ENCODE data around the gene RETREG2. TPM values are rescaled to one million over a fixed set of nuclear protein-coding genes. Genes with fewer than 3 reads are reported as not detected.
A peak's percentile ranks its signal among the peaks of the same experiment; 100 is the strongest.
"Not testable (repeated sequence)": the region's sequence is repeated elsewhere in the genome, so short reads cannot be mapped to it uniquely, and the experiment has no call there.

Gene RETREG2
- total RNA-seq, 2 experiments from 2014 or later = 107 to 113 TPM

DNA sequence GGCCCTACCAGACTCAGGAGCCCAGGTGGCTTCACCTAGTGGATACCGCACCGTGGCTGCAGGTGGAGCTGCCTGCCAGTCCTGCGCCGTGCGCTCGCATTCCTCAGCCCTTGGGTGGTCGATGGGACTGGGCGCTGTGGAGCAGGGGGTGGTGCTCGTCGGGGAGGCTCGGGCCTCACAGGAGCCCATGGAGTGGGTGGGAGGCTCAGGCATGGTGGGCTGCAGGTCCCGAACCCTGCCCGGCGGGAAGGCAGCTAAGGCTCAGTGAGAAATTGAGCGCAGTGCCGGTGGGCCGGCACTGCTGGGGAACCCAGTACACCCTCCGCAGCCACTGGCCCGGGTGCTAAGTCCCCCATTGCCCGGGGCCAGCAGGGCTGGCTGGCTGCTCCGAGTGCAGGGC lies 23.3 kb downstream of the RETREG2 start:
- H3K36me3 Mint-ChIP-seq (ENCODE audit: low read depth); H3K4me1 Mint-ChIP-seq; H3K4me3 Mint-ChIP-seq; CTCF ChIA-PET; DNase-seq; H3K27ac Mint-ChIP-seq; H3K9me3 Mint-ChIP-seq: not testable (repeated sequence)
- POLR2A ChIA-PET = interaction anchor here (1.5 kb wide), 1 partner anchor 22 kb away, joined by 4 read pairs; no protein-coding TSS in a partner anchor
- peaks cover 14% of the 10 kb centered on the region for H3K27me3 Mint-ChIP-seq

DNA sequence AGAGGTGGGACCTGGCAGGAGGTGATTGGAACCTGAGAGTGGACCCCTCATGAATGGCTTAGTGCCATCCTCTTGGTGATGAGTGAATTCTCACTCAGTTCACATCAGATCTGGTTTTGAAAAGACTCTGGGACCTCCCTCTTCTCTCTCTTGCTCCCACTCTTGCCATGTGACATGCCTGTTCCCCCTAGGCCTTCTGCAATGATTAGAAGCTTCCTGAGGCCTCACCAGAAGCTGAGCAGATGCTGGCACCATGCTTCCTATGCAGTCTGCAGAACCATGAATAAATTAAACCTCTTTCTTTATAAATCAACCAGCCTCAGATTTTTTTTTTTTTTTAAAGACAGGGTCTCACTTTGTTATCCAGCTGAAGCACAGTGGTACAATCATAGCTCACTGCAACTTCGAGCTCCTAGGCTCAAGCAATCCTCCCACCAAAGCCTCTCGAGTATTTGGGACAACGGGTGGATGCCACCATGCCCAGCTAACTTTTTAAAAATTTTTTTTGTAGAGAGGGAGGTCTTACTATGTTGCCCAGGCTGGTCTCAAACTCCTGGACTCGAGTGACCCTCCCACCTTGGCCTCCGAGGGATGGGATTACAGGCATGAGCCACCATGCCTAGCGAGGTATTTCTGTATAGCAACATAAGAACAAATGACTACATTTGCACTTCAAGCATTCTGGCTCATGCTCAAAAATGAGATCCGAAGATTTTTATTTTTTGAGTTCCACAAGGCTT lies 26.5 kb downstream of the RETREG2 start:
- Mint-ChIP-seq H3K36me3 (ENCODE audit: low read depth) (peaks cover 17% of the 10 kb centered on the region), H3K4me3 (no peak overlapping the region), H3K9me3 (peaks cover 7% of the 10 kb centered on the region), H3K27ac (no peak overlapping the region), H3K4me1 (peaks cover 37% of the 10 kb centered on the region), H3K27me3 (peaks cover 3% of the 10 kb centered on the region)
- POLR2A ChIA-PET = interaction anchor here (0.7 to 1.0 kb wide), 2 partner anchors 22 to 50 kb away, joined by 3 read pairs; partner anchors contain the start of gene TUBA4A
- DNase-seq = no peak
- CTCF ChIA-PET = interaction anchor here (0.7 to 4.1 kb wide), 6 partner anchors 12 to 184 kb away, joined by 3 to 18 read pairs (median 4); no protein-coding TSS in a partner anchor

- DNase-seq = no peak
- ChIA-PET POLR2A (interaction anchor here (1.2 to 5.0 kb wide), 7 partner anchors 10 to 392 kb away, joined by 3 to 160 read pairs (median 17); partner anchors contain the start of genes ABCB6, ANKZF1, ATG9A and CNPPD1), CTCF (interaction anchor here (1.5 to 4.1 kb wide), 5 partner anchors 12 to 90 kb away, joined by 3 to 18 read pairs (median 7); partner anchors contain the start of genes DNAJB2 and NHEJ1)
- Mint-ChIP-seq H3K9me3 (peaks cover 7% of the 10 kb centered on the region), H3K36me3 (ENCODE audit: low read depth) (peaks cover 21% of the 10 kb centered on the region), H3K4me3 (no peak overlapping the region), H3K27me3 (peaks cover 3% of the 10 kb centered on the region), H3K4me1 (peaks cover 42% of the 10 kb centered on the region), H3K27ac (no peak overlapping the region)
Measured at GRCh38 chr2:219205165-219205538, 27.1 kb downstream of the RETREG2 start.

- DNase-seq = no peak
- H3K36me3 Mint-ChIP-seq (ENCODE audit: low read depth) = peaks cover 21% of the 10 kb centered on the region
- H3K4me1 Mint-ChIP-seq = peaks cover 46% of the 10 kb centered on the region
- peak overlapping the region; percentile 79 for H3K4me3 Mint-ChIP-seq
- H3K27ac Mint-ChIP-seq = peak overlapping the region; percentile 87
- CTCF ChIA-PET = interaction anchor here (0.7 to 4.1 kb wide), 18 partner anchors 11 to 324 kb away, joined by 3 to 18 read pairs (median 6); partner anchors contain the start of genes ABCB6, CNPPD1, DNAJB2 and NHEJ1
- no peaks in the 10 kb centered on the region for H3K27me3 Mint-ChIP-seq
- peaks cover 7% of the 10 kb centered on the region for H3K9me3 Mint-ChIP-seq
- POLR2A ChIA-PET = interaction anchor here (0.7 to 5.0 kb wide), 18 partner anchors 9 to 391 kb away, joined by 3 to 160 read pairs (median 8); partner anchors contain the start of genes ABCB6, ANKZF1, ATG9A and CNPPD1
Measured at GRCh38 chr2:219205981-219206327, 27.9 kb downstream of the RETREG2 start.

GRCh38 chr2:219206328-219207133 lies 28.5 kb downstream of the RETREG2 start, which contains the start of gene ZFAND2B:
Gene ZFAND2B (plus strand): TSS chr2:219206782. CDS start chr2:219206988, 206 bp downstream.
- Mint-ChIP-seq H3K4me3 (peak within 1 kb of the TSS; percentile 79), H3K4me1 (peaks cover 52% of the 10 kb centered on the region), H3K36me3 (ENCODE audit: low read depth) (peaks cover 27% of the 10 kb centered on the region), H3K27me3 (no peaks in the 10 kb centered on the region), H3K27ac (peak within 1 kb of the TSS; percentile 88), H3K9me3 (peaks cover 7% of the 10 kb centered on the region)
- peak; percentile 96 for DNase-seq
- ChIA-PET CTCF (interaction anchor here (0.5 to 4.1 kb wide), 19 partner anchors 10 to 547 kb away, joined by 3 to 18 read pairs (median 5); partner anchors contain the start of genes ABCB6, CNPPD1, DNAJB2 and NHEJ1), POLR2A (interaction anchor here (0.7 to 5.0 kb wide), 21 partner anchors 9 to 391 kb away, joined by 3 to 160 read pairs (median 7); partner anchors contain the start of genes ABCB6, ANKZF1, ATG9A and CNPPD1)

- Mint-ChIP-seq H3K9me3 (peaks cover 7% of the 10 kb centered on the region), H3K27me3 (no peaks in the 10 kb centered on the region), H3K4me1 (peaks cover 56% of the 10 kb centered on the region), H3K4me3 (peak overlapping the region; percentile 79), H3K27ac (peak overlapping the region; percentile 88), H3K36me3 (ENCODE audit: low read depth) (peaks cover 31% of the 10 kb centered on the region)
- ChIA-PET POLR2A (interaction anchor here (0.9 to 5.0 kb wide), 14 partner anchors 11 to 87 kb away, joined by 3 to 160 read pairs (median 8); partner anchors contain the start of genes ABCB6, ANKZF1, ATG9A and CNPPD1), CTCF (interaction anchor here (0.5 to 4.1 kb wide), 13 partner anchors 9 to 547 kb away, joined by 3 to 18 read pairs (median 6); partner anchors contain the start of genes ABCB6, CNPPD1 and NHEJ1)
- no peak for DNase-seq
Measured at GRCh38 chr2:219207134-219207883, 29.2 kb downstream of the RETREG2 start.

- Mint-ChIP-seq H3K27me3 (no peaks in the 10 kb centered on the region), H3K36me3 (ENCODE audit: low read depth) (peaks cover 32% of the 10 kb centered on the region), H3K9me3 (peaks cover 7% of the 10 kb centered on the region), H3K4me1 (peaks cover 57% of the 10 kb centered on the region), H3K27ac (peak overlapping the region; percentile 88), H3K4me3 (peak overlapping the region; percentile 79)
- POLR2A ChIA-PET = interaction anchor here (0.9 to 5.0 kb wide), 8 partner anchors 10 to 87 kb away, joined by 3 to 160 read pairs (median 7); partner anchors contain the start of genes ABCB6, ATG9A, CNPPD1 and RETREG2
- DNase-seq = no peak
- CTCF ChIA-PET = interaction anchor here (0.7 to 2.6 kb wide), 7 partner anchors 10 to 87 kb away, joined by 3 to 12 read pairs (median 6); partner anchors contain the start of genes ABCB6, CNPPD1 and NHEJ1
Measured at GRCh38 chr2:219207884-219208740, 30.0 kb downstream of the RETREG2 start.

DNA sequence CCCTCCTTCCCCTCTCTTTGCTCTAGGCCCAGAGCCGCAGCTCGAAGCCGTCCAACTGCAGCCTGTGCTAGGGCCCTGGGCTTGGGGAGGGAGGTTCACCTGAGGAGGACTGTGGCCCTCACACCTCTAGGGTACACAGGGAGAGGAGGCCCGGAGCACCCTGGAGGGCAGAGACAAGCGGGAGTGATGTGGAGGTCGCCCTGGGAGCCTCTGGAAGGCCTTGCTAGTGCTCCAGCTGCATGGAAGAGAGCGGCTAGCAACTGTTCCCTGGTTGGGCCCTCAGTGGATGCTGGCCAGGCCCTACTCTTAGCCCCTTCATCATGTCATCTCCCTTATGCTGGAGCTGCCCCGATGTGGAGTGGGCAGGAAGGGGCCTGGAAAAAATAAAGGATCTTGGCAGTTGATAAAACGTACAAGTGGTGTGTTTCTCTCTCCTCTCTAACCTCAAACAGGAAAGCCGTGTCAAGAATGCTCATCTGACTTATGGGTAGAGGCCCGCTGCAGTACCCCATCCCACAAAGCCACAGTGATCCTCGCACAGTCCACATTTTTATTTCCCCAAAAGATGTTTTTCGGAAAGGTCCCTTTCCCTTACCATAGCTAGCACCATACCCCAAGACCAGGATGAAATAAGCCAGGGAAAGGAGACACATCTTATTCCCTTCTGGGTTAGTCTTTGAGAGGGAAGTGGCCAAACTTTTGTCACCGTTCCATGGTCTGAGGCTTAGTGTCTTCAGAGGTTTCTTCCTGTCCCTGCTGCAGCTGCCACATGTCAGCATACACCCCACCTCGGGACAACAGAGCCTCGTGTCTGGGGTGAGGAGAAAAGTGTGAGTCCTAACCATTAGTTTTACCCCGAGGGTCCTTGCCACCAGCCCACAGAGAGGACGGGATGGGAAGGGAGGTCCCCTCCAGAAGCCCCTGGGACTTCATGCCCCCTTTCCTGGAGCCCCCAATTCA lies 31.4 kb downstream of the RETREG2 start:
- DNase-seq = no peak
- peaks cover 60% of the 10 kb centered on the region for H3K4me1 Mint-ChIP-seq
- H3K9me3 Mint-ChIP-seq = peaks cover 1% of the 10 kb centered on the region
- H3K27me3 Mint-ChIP-seq = no peaks in the 10 kb centered on the region
- H3K4me3 Mint-ChIP-seq = no peak overlapping the region
- ChIA-PET CTCF (interaction anchor here (1.4 to 2.1 kb wide), 3 partner anchors 9 to 85 kb away, joined by 5 to 11 read pairs (median 6); partner anchors contain the start of gene ABCB6), POLR2A (interaction anchor here (0.7 to 5.0 kb wide), 7 partner anchors 8 to 44 kb away, joined by 3 to 160 read pairs (median 5); partner anchors contain the start of genes ABCB6, ANKZF1, ATG9A and CNPPD1)
- H3K36me3 Mint-ChIP-seq (ENCODE audit: low read depth) = peaks cover 42% of the 10 kb centered on the region
- peak overlapping the region; percentile 88 for H3K27ac Mint-ChIP-seq

GRCh38 chr2:219210196-219210885 lies 32.3 kb downstream of the RETREG2 start:
- H3K4me1 Mint-ChIP-seq = peaks cover 64% of the 10 kb centered on the region
- peaks cover 45% of the 10 kb centered on the region for H3K36me3 Mint-ChIP-seq (ENCODE audit: low read depth)
- ChIA-PET CTCF (interaction anchor here (1.4 to 1.9 kb wide), 2 partner anchors 37 to 40 kb away, joined by 3 to 10 read pairs; partner anchors contain the start of gene SLC23A3), POLR2A (interaction anchor here (1.0 to 5.0 kb wide), 6 partner anchors 8 to 45 kb away, joined by 3 to 160 read pairs (median 12); partner anchors contain the start of genes ABCB6, ANKZF1, ATG9A and CNPPD1)
- H3K27me3 Mint-ChIP-seq = no peaks in the 10 kb centered on the region
- no peak for DNase-seq
- no peaks in the 10 kb centered on the region for H3K9me3 Mint-ChIP-seq
- no peak overlapping the region for H3K4me3 Mint-ChIP-seq
- peak overlapping the region; percentile 88 for H3K27ac Mint-ChIP-seq
